Activated CD4-positive, alpha-beta T cell treated with anti-CD3 and anti-CD28 coated beads for 48 hours (primary cell): ENCODE data around the gene ATP13A2.

Source experiments
- DNase-seq: peaks from one replicate; pipeline ENCODE4 v3.0.0-alpha.2; 2020

Gene ATP13A2

GRCh38 chr1:17002524-17002902 lies 9.2 kb downstream of the ATP13A2 start:
- no peak for DNase-seq

DNA sequence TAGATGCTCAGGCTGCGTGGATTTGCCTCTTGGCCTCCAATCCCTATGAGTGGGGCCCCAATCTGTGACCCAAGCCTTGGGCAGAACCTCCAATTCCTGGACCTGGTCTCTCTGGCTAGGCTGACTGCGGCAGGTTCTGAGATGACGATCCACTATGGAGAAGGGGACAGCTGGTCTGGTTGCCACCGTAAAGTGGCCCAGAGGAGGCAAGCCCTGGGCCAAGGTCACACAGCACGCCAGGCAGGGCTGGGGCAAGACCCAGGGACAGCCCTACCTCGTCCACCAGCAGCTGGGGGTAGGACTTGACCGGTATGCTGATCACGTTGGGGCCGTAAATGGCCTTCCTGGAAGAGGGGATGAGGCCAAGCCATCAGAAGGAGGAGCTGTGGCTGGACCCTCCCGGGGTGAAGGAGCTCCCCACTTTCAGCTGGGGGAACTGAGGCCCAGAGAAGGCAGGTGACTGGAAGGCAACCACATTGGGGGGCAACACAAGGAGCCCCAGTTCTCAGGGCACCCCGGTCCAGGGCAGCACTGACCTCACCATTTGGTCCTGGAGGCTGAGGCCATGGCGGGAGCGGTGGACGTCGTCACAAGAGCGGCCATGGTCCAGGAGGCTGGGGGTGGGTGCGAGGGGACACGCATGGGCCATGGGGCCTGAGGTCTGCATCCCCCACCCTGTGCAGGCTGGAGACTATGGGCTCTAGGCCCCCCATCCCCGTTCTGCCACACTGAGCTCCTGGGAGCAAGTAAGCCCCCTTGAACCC lies 9.8 kb downstream of the ATP13A2 start:
- DNase-seq = no peak

- DNase-seq = no peak
Measured at GRCh38 chr1:16999863-17000262, 11.9 kb downstream of the ATP13A2 start.

DNA sequence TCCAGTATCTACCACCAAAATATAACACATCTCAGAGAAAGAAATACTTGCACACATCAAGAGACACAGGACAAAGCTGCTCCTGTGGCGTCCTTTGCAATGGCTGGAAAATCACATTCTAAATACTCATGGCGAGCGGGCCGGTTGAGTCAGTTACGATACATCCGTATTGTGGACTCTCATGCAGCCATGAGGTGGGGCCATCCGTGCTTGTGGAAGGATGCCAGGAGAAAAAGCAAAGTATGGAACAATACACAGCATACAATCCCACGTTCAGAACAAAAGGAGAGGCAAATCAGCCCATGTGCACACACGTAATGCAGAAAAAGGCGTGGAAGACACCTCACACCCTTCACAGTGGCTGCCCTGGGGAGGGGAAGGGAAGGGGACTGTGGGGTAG lies 13.1 kb downstream of the ATP13A2 start:
- no peak for DNase-seq

- DNase-seq = no peak
Measured at GRCh38 chr1:16996845-16997244, 14.9 kb downstream of the ATP13A2 start.

DNA sequence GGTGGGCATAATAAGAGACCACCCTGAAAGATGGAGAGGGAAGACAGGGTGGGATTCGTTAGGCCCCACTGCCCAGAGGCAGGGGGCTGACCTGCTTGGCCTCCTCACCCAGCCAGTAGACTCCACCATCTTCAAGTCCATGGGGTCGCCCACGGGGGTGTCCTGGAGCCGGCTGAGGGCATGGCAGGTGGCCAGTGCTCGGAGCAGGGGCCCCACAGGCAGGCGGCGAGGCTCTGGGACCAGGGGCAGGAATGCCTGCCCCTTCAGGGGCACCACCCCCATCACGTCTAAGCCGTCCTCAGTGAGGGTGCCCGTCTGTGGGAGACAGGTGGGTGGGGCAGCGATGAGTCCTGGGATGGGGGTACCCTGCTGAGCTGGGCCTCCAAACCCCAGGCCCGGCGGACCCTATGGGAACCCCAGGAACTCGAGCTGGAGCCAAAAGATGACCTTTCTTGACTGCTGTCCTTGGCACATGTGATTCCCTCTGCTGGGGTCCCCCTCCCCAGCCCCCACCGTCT lies 18.1 kb downstream of the ATP13A2 start:
- DNase-seq = no peak

- DNase-seq = no peak
Measured at GRCh38 chr1:16992675-16993074, 19.1 kb downstream of the ATP13A2 start.

DNA sequence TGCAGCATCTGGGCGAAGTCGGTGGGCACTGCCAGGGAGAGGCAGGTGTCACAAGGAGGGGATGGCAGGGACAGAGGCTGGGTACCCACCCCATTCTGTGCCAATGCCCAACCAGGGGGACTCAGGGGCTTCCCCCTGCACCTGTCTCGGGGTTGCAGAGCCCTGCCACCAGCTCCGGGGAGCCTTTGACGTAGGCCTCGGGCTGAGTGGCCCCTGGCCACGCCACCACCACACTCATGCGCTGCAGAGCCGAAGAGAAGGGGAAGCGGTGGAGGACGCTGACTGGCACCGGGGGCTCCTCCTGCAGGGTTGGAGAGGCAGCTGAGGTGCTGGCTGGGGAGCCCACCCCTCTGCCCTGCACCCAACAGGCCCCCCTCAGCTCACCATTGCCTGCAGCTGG lies 19.6 kb downstream of the ATP13A2 start:
- no peak for DNase-seq

DNA sequence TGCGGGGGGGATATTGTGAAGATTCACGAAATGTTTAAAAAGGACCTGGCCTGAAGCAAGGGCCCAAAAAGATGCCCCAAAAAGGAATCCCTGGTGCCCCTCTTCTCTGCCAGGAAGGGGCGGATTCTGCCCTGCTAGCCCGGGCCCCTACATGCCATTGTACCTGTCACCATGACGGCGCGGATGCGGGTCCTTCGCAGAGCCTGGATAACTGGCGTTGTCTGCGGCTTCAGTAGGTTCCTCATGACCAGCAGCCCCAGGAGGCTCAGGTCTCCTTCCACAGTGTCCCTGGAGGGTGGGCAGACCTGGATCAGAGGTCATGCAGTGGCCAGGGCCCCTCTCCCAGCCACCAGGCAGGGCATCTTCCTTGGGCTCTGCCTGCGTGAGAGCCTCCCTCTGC lies 20.2 kb downstream of the ATP13A2 start:
- DNase-seq = no peak

- no peak for DNase-seq
Measured at GRCh38 chr1:16989676-16990391, 21.9 kb downstream of the ATP13A2 start.

- no peak for DNase-seq
Measured at GRCh38 chr1:16988210-16988609, 23.5 kb downstream of the ATP13A2 start.

GRCh38 chr1:16986962-16987361 lies 24.8 kb downstream of the ATP13A2 start:
- peak; percentile 15 for DNase-seq

DNA sequence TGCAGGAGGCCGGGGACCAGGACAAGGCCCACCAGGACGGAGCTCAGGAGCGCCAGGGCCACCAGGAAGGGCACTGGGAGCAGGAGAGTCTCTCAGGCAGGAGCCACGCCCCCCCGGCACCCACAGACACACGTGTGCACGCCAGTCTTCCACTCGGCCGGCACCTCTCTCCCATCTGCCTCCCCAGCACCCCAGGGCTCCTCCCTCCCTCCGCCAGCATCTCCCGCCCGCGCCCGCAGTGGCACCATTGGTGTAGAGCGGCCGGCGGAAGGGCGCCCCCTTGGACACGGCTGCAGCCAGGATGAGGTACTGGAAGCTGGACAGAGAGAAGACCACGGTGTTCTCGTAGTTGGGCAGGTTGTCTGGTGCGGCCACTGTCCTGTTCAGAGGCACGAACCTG lies 25.2 kb downstream of the ATP13A2 start:
- no peak for DNase-seq

DNA sequence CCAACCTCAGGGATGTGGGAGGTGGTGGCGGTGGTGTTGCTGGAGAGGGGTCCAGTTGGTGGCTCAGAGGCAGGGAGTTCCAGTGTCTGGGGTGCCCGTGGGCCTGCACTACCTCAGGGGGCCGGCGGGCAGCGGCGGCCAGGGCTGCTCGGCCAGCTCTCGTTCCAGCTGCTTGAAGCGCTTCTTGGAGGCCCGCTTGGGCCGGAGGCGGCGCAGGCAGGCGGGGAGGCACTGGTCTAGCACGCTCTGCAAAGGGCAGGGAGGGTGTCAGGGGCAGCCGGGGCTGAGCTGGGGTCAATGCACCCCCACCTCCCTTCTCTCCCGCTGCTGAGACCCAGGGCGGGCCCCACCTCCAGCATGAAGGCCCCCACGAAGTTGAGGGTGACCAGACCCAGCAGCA lies 25.6 kb downstream of the ATP13A2 start:
- no peak for DNase-seq

- DNase-seq = no peak
Measured at GRCh38 chr1:16984717-16985116, 27.0 kb downstream of the ATP13A2 start.

- DNase-seq = no peak
Measured at GRCh38 chr1:16983649-16984048, 28.1 kb downstream of the ATP13A2 start.

DNA sequence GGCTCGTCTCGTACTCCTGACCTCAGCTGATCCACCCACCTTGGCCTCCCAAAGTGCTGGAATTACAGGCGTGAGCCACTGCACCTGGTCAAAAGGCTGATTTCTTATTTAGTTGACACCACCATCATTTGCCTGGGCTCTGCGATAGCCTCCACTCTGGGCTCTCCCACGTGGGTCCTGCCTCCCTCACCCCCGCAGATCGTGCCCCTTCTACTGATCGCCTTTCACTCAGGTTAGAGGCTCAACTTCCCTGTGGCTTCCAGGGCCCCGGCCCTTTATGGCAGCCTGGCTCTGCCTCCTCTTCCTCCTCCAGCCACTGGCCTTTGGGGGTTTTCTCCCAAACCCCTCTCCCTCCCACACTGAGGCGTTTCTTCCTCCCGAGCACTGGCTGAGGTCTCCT lies 28.8 kb downstream of the ATP13A2 start:
- no peak for DNase-seq

GRCh38 chr1:16981269-16981849 lies 30.4 kb downstream of the ATP13A2 start:
- no peak for DNase-seq

GRCh38 chr1:16980473-16981268 lies 31.1 kb downstream of the ATP13A2 start, which contains the start of gene MFAP2:
MFAP2 (minus strand) TSS chr1:16980620; CDS start chr1:16978273, 2,347 bp downstream.
- DNase-seq = no peak

DNA sequence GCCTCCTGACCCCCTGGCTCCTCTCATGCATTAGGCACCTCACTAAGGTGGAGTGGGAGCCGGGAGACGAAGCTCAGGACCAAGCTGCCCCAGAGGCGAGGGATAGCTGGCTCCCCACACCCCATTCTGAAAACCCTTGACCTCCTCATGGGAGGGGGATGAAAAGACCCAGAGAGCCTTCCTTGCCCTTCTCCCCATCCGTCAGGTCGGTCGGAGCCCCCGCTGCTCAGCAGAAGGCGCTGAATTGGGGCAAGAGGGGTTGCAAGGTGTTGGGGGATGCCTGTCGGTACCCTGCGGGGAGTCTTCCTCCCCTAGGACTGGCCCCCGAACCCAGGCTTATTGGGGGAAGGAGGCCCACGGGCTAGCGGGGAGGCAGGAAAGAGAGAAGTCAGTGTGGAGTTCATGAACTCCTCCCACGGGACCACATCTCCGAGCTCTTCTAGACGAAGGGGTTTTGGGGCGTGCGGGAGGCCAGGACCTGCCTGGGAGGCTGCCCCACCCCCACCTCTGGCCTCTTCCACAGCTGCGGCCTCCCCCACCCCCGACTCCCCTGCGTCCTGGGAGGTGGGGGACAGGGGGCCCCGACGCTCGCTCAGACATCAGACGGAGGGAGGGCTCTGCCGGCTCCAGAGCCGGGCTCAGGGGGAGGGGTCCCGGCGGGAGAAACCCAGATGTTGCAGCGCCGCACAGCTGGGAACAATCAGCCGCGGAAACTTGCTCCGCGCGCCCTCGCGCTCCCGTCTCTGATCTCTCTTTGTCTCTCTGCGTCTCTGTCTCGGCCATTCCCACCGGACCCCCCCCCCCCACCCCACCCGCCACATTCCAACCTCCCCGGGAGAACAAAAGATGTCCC lies 32.0 kb downstream of the ATP13A2 start:
- DNase-seq = no peak

DNA sequence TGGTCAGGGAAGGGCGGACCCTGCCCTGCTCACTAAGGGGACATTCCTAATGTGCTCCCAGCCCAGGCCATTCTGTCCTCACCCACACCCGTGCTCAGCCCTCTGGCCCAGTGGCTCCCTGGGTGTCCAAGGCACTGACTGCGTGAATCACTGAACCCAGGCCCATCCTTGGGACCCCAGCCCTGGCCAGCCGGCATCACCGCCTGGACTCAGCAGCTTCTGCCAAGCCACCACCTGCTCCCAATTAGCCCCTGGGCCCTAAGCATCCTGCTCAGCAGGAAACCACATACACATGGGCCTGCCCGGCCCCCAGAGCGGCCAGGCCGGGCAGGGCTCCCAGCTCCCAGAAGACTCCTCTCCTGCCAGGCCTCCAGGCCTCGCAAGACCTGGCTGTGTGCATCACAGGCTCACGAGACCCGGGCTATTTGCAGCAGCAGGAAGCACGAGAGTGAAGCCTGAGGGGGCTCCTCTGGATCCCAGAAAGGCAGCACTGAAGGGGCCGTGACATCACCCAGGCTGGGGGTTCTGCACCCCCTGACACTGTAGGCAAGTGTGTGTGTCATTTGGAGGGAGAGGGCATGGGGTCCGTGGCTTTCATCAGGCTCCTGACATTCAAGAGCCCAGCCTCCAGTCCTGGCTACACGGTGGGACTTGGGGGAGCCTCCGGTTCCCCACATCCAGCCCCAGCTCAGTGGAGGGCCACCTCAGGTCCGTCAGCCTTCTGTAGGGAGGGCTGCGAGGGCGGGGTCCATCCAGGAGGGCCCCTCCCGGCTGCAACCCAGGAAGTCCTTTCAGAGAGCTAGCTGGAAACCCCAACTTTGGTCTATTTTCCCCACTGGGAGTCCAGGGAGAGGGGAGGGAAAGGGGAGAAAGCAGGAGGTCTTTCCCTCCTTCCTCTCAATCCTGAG lies 32.9 kb downstream of the ATP13A2 start:
- no peak for DNase-seq
